NCI-H1930 (cell line): ENCODE data around the gene TMEM255A.

Experiments
- DNase-seq, 2 experiments: peaks; one replicate each; lab custom pipeline; 2025; lab: John Stamatoyannopoulos, UW

TMEM255A gene

GRCh38 chrX:120264341-120264740 lies 46.9 kb downstream of the TMEM255A start:
- no peak for DNase-seq

GRCh38 chrX:120262859-120263708 lies 48.2 kb downstream of the TMEM255A start:
- DNase-seq, result no peak

- DNase-seq, result no peak
Measured at GRCh38 chrX:120260369-120260768, 50.9 kb downstream of the TMEM255A start.

- no peak for DNase-seq
Measured at GRCh38 chrX:120253784-120254183, 57.5 kb downstream of the TMEM255A start.

GRCh38 chrX:120251471-120252011 lies 59.7 kb downstream of the TMEM255A start:
- DNase-seq, result no peak

GRCh38 chrX:120250522-120251271 lies 60.6 kb downstream of the TMEM255A start, which contains the start of gene ZBTB33:
TSS of gene ZBTB33 (plus strand) at chrX:120250812. CDS start at chrX:120253416, 2,604 bp downstream.
- peak; percentile 87 to 90 for DNase-seq

- peak; percentile 61 to 71 for DNase-seq
Measured at GRCh38 chrX:120244735-120245498, 66.3 kb downstream of the TMEM255A start.

GRCh38 chrX:120244395-120244734 lies 66.9 kb downstream of the TMEM255A start:
- DNase-seq, result no peak

- DNase-seq, result no peak
Measured at GRCh38 chrX:120242813-120243212, 68.4 kb downstream of the TMEM255A start.

- no peak for DNase-seq
Measured at GRCh38 chrX:120238933-120239332, 72.3 kb downstream of the TMEM255A start.

- DNase-seq, result no peak
Measured at GRCh38 chrX:120236687-120237479, 74.4 kb downstream of the TMEM255A start.

- no peak for DNase-seq
Measured at GRCh38 chrX:120235284-120235683, 76.0 kb downstream of the TMEM255A start.

GRCh38 chrX:120228187-120228908 lies 82.9 kb downstream of the TMEM255A start:
- no peak for DNase-seq

GRCh38 chrX:120224388-120224787 lies 86.9 kb downstream of the TMEM255A start:
- no peak for DNase-seq

GRCh38 chrX:120223374-120223773 lies 87.9 kb downstream of the TMEM255A start:
- DNase-seq, result no peak

GRCh38 chrX:120213438-120214265 lies 97.6 kb downstream of the TMEM255A start:
- DNase-seq, result peak; percentile 9 to 29
